ENCODE results near the gene PEX16. TPM values are rescaled to one million over a fixed set of nuclear protein-coding genes. Genes with fewer than 3 reads are reported as not detected.

Gene PEX16
- total RNA-seq, 1 experiment from 2014 or later = 35.8 TPM

GRCh38 chr11:45919806-45920530 lies 2.3 kb upstream of the PEX16 start:
- 0 out of 2 replicates have a peak, but pooled peaks cover 2% of the 10 kb centered on the region for H3K36me3 ChIP-seq (ENCODE audit: low read depth)
- POLR2A ChIA-PET (ENCODE audit: unreplicated experiment) = no interaction called here
- H3K27ac ChIP-seq = no peak overlapping the region
- peaks cover 26% of the 10 kb centered on the region; the same call in 1 of the 2 replicates for H3F3A ChIP-seq (ENCODE audit: insufficient read depth, low read depth)
- H3K9me2 ChIP-seq (ENCODE audit: insufficient read depth) = no peaks in the 10 kb centered on the region
- no peak for DNase-seq
- H3K4me1 ChIP-seq (replicated peaks; ENCODE audit: insufficient read depth) = peaks cover 9% of the 10 kb centered on the region; the same call in 1 of the 2 replicates
- H3K9me3 ChIP-seq (ENCODE audit: insufficient read depth, low read depth) = no peaks in the 10 kb centered on the region
- CTCF ChIA-PET = no interaction called here
- no peak overlapping the region for H3K4me2 ChIP-seq
- intact Hi-C loops (cut with micrococcal nuclease; ENCODE audit: unreplicated experiment) = loop anchor here (5.0 kb wide), 1 partner anchor 73 kb away; the partner anchor contains the start of gene CRY2
- no peak overlapping the region for H2AFZ ChIP-seq
- H3K27me3 ChIP-seq (ENCODE audit: insufficient read depth, low read depth) = no peaks in the 10 kb centered on the region
- no peak for TF ChIP-seq EZH2 (IDR thresholded peaks at IDR 0.05; ENCODE audit: low read depth)
- no peak for TF ChIP-seq CTCF (conservative IDR thresholded peaks at IDR 0.05)
- peaks cover 18% of the 10 kb centered on the region for H3K79me2 ChIP-seq (ENCODE audit: low read depth)
- H4K20me1 ChIP-seq (ENCODE audit: insufficient read depth) = no peaks in the 10 kb centered on the region
- no peak overlapping the region for H3K4me3 ChIP-seq
- BruUV-seq (replicated peaks) = no TSS peak

GRCh38 chr11:45918962-45919675 lies 1.4 kb upstream of the PEX16 start:
- H3K4me1 ChIP-seq (replicated peaks; ENCODE audit: insufficient read depth) = peaks cover 9% of the 10 kb centered on the region; the same call in 1 of the 2 replicates
- H3K9me2 ChIP-seq (ENCODE audit: insufficient read depth) = no peaks in the 10 kb centered on the region
- peaks cover 18% of the 10 kb centered on the region for H3K79me2 ChIP-seq (ENCODE audit: low read depth)
- intact Hi-C loops (cut with micrococcal nuclease; ENCODE audit: unreplicated experiment) = loop anchor here (1.0 to 5.0 kb wide), 2 partner anchors 20 to 72 kb away; partner anchors contain the start of gene CRY2
- peaks cover 22% of the 10 kb centered on the region; the same call in 1 of the 2 replicates for H3F3A ChIP-seq (ENCODE audit: insufficient read depth, low read depth)
- ChIA-PET CTCF (no interaction called here), POLR2A (ENCODE audit: unreplicated experiment) (no interaction called here)
- H3K4me3 ChIP-seq = peak overlapping the region; percentile 96; the same call in 1 of the 2 replicates
- no TSS peak for BruUV-seq (replicated peaks)
- DNase-seq = no peak
- no peak overlapping the region for H3K27ac ChIP-seq
- no peak for TF ChIP-seq CTCF (conservative IDR thresholded peaks at IDR 0.05)
- H3K36me3 ChIP-seq (ENCODE audit: low read depth) = 0 out of 2 replicates have a peak, but pooled peaks cover 8% of the 10 kb centered on the region
- no peaks in the 10 kb centered on the region for H4K20me1 ChIP-seq (ENCODE audit: insufficient read depth)
- peak overlapping the region; percentile 85 for H3K4me2 ChIP-seq
- no peaks in the 10 kb centered on the region for H3K9me3 ChIP-seq (ENCODE audit: insufficient read depth, low read depth)
- H3K27me3 ChIP-seq (ENCODE audit: insufficient read depth, low read depth) = no peaks in the 10 kb centered on the region
- no peak overlapping the region for H2AFZ ChIP-seq

- H3K4me2 ChIP-seq = peak overlapping the region; percentile 85
- peaks cover 9% of the 10 kb centered on the region; the same call in 1 of the 2 replicates for H3K4me1 ChIP-seq (replicated peaks; ENCODE audit: insufficient read depth)
- H3K79me2 ChIP-seq (ENCODE audit: low read depth) = peaks cover 18% of the 10 kb centered on the region
- no peaks in the 10 kb centered on the region for H3K9me2 ChIP-seq (ENCODE audit: insufficient read depth)
- peak overlapping the region; percentile 96 for H3K4me3 ChIP-seq
- no peaks in the 10 kb centered on the region for H4K20me1 ChIP-seq (ENCODE audit: insufficient read depth)
- CTCF ChIA-PET = no interaction called here
- H2AFZ ChIP-seq = peak overlapping the region; percentile 94
- intact Hi-C loops (cut with micrococcal nuclease; ENCODE audit: unreplicated experiment) = loop anchor here (1.0 to 5.0 kb wide), 2 partner anchors 19 to 71 kb away; partner anchors contain the start of gene CRY2
- DNase-seq = peak; percentile 65 to 79
- TF ChIP-seq EZH2 (IDR thresholded peaks at IDR 0.05; ENCODE audit: low read depth) = no peak
- TF ChIP-seq CTCF (conservative IDR thresholded peaks at IDR 0.05) = no peak
- POLR2A ChIA-PET (ENCODE audit: unreplicated experiment) = interaction anchor here (0.5 to 1.1 kb wide), 5 partner anchors 10 to 669 kb away, joined by 3 to 9 read pairs (median 4); no protein-coding TSS in a partner anchor
- no peaks in the 10 kb centered on the region for H3K27me3 ChIP-seq (ENCODE audit: insufficient read depth, low read depth)
- peaks cover 19% of the 10 kb centered on the region; the same call in 1 of the 2 replicates for H3F3A ChIP-seq (ENCODE audit: insufficient read depth, low read depth)
- BruUV-seq (replicated peaks) = TSS peak; percentile 91
- no peak overlapping the region for H3K27ac ChIP-seq
- 0 out of 2 replicates have a peak, but pooled peaks cover 8% of the 10 kb centered on the region for H3K36me3 ChIP-seq (ENCODE audit: low read depth)
- H3K9me3 ChIP-seq (ENCODE audit: insufficient read depth, low read depth) = no peaks in the 10 kb centered on the region
Measured at GRCh38 chr11:45918331-45918941, 759 bp upstream of the PEX16 start.

Data from PC-9 (cell line).